ENCODE results near the gene SIRPD.

The SIRPD gene

DNA sequence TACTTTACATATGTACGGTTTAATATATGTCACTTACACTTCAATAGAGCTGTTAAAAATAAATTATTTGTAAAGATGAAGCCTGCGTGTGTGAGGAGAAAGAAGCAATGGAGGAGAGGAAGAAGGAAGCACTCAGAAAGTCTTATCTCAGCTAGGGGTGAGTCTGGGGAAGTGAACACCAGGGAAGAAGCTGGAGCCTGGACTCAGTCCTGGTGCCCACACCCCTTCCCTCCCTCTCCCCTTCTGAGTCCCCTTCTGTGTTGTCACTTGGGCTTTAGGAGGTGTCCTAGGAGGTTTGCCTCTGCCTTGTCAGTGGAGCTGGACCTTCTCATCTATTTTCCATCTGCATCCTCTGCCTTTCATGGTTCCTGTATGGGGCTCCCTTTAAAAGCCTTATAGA, 68.2 kb downstream of the SIRPD start:
- Mint-ChIP-seq H3K36me3 (ENCODE audit: insufficient read depth) (no peaks in the 10 kb centered on the region), H3K4me3 (no peak overlapping the region), H3K27me3 (peaks cover 78% of the 10 kb centered on the region), H3K4me1 (no peaks in the 10 kb centered on the region), H3K9me3 (no peaks in the 10 kb centered on the region), H3K27ac (ENCODE audit: low read depth) (no peak overlapping the region)
- ATAC-seq (replicated peaks; ENCODE audit: extremely low read depth, poor library complexity, severe bottlenecking) (no peak), DNase-seq (ENCODE audit: low spot score in 2 of 2) (no peak)

DNA sequence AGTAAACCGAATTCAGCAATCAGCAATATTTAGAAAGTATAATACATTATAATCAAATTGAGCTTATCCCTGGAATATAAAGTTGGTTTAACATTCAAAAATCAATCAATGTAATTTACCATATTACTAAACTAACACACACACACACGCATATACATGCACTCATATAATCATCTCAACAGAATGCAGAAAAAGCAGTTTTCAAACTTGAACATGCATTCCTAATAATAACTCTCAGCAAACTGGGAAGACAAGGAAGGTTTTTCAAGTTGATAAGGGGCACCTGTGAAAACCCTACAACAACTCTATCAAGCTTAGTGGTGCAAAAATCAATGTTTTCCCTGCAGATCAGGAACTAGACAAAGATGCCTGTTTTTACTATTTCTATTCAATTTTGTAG, 70.9 kb downstream of the SIRPD start:
- Mint-ChIP-seq H3K27ac (ENCODE audit: low read depth) (no peak overlapping the region), H3K9me3 (no peaks in the 10 kb centered on the region), H3K27me3 (peaks cover 86% of the 10 kb centered on the region), H3K4me3 (no peak overlapping the region), H3K4me1 (no peaks in the 10 kb centered on the region), H3K36me3 (ENCODE audit: insufficient read depth) (no peaks in the 10 kb centered on the region)
- DNase-seq (ENCODE audit: low spot score in 2 of 2), result no peak
- no peak for ATAC-seq (replicated peaks; ENCODE audit: extremely low read depth, poor library complexity, severe bottlenecking)

DNA sequence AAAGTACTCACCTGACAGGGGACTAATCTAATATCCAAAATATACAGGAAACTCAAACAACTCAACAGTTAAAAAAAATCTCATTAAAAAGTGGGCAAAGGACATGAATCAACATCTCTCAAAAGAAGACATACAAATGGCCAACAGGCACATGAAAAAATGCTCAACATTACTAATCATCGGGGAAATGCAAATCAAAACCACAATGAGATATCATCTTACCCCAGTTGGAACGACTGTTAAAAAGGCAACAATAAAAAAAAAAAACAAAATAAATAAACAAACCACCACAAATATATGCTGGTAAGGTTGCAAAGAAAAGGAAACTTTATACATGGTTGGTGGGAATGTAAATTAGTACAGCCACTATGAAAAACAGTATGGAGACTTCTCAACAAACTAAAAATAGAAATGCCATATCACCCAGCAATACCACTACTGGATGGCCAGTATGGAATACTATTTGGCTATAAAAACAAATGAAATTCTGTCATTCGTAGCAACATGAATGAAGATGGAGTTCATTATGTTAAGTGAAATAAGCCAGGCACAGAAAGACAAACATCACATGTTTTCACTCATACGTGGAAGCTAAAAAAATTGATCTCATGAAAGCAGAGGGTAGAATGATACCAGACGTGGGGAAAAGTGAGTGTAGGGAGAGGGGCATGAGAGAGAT, 72.9 kb downstream of the SIRPD start:
- Mint-ChIP-seq H3K4me3 (no peak overlapping the region), H3K27me3 (peaks cover 79% of the 10 kb centered on the region), H3K27ac (ENCODE audit: low read depth) (no peak overlapping the region), H3K36me3 (ENCODE audit: insufficient read depth) (no peaks in the 10 kb centered on the region), H3K9me3 (no peaks in the 10 kb centered on the region), H3K4me1 (no peaks in the 10 kb centered on the region)
- ATAC-seq (replicated peaks; ENCODE audit: extremely low read depth, poor library complexity, severe bottlenecking), result no peak
- no peak for DNase-seq (ENCODE audit: low spot score in 2 of 2)

Measured in central memory CD8-positive, alpha-beta T cell (primary cell).